GM21423 (cell line): ENCODE results near the gene FCAMR.

ENCODE experiments used
- ATAC-seq: cut with Tn5 transposase; IDR thresholded peaks from one replicate; pipeline ENCODE4 v1.9.1; 2021; ENCODE audit warnings: mild to moderate bottlenecking, moderate library complexity; ENCODE audit not compliant: unreplicated experiment

The FCAMR gene

GRCh38 chr1:206970446-206970845 lies at the start of gene FCAMR:
Gene FCAMR, minus strand, starts transcription at chr1:206970460. Its CDS starts 335 bp downstream, at chr1:206970125.
- no peak for ATAC-seq

GRCh38 chr1:207019661-207020060 lies 49.4 kb upstream of the FCAMR start:
- no peak for ATAC-seq

- ATAC-seq, result no peak
Measured at GRCh38 chr1:207019161-207019560, 48.9 kb upstream of the FCAMR start.

- no peak for ATAC-seq
Measured at GRCh38 chr1:207018707-207019106, 48.4 kb upstream of the FCAMR start.

GRCh38 chr1:207017615-207018559 lies 47.6 kb upstream of the FCAMR start:
- no peak for ATAC-seq

GRCh38 chr1:207015791-207016190 lies 45.5 kb upstream of the FCAMR start:
- ATAC-seq, result no peak

GRCh38 chr1:207014728-207015127 lies 44.5 kb upstream of the FCAMR start:
- ATAC-seq, result no peak

- ATAC-seq, result no peak
Measured at GRCh38 chr1:207013321-207014085, 43.2 kb upstream of the FCAMR start.

- no peak for ATAC-seq
Measured at GRCh38 chr1:207010726-207011125, 40.5 kb upstream of the FCAMR start.

- ATAC-seq, result no peak
Measured at GRCh38 chr1:207009945-207010344, 39.7 kb upstream of the FCAMR start.

- ATAC-seq, result no peak
Measured at GRCh38 chr1:207009182-207009850, 39.1 kb upstream of the FCAMR start.

GRCh38 chr1:207007352-207008033 lies 37.2 kb upstream of the FCAMR start:
- ATAC-seq, result no peak

- no peak for ATAC-seq
Measured at GRCh38 chr1:207006914-207007313, 36.7 kb upstream of the FCAMR start.

GRCh38 chr1:207006083-207006482 lies 35.8 kb upstream of the FCAMR start:
- no peak for ATAC-seq

- no peak for ATAC-seq
Measured at GRCh38 chr1:207004931-207005830, 34.9 kb upstream of the FCAMR start.

GRCh38 chr1:207003210-207003609 lies 33.0 kb upstream of the FCAMR start:
- ATAC-seq, result no peak

- ATAC-seq, result no peak
Measured at GRCh38 chr1:207002724-207003146, 32.5 kb upstream of the FCAMR start.

- ATAC-seq, result no peak
Measured at GRCh38 chr1:207001492-207002245, 31.4 kb upstream of the FCAMR start.
